ENCODE results near the gene LMBR1L.

GRCh38 chr12:49138587-49138986, 27.9 kb upstream of the LMBR1L start:
- TF ChIP-seq SP1 (CRISPR knock-in tag; conservative IDR thresholded peaks at IDR 0.05) (no peak), ATF2 (CRISPR knock-in tag; IDR thresholded peaks at IDR 0.05; ENCODE audit: borderline replicate concordance, low read depth) (no peak), CTCF (IDR thresholded peaks at IDR 0.05) (no peak), PREB (CRISPR knock-in tag; IDR thresholded peaks at IDR 0.05; ENCODE audit: borderline replicate concordance) (no peak), USF2 (CRISPR knock-in tag; IDR thresholded peaks at IDR 0.05) (no peak), JUN (CRISPR knock-in tag; IDR thresholded peaks at IDR 0.05) (no peak), CREM (CRISPR knock-in tag; IDR thresholded peaks at IDR 0.05) (no peak), ERG (CRISPR knock-in tag; IDR thresholded peaks at IDR 0.05) (no peak)
